Testis (tissue), 3 donors: ENCODE data around the gene TUBB2A. TPM values are rescaled to one million over a fixed set of nuclear protein-coding genes. Genes with fewer than 3 reads are reported as not detected.
"Not testable (repeated sequence)": the region's sequence is repeated elsewhere in the genome, so short reads cannot be mapped to it uniquely, and the experiment has no call there.

Experiments used
- DNase-seq: peaks from one replicate; pipeline ENCODE4 v3.0.0-alpha.2; 2019
- H3K27ac ChIP-seq, 2 donors: fragments of 200-600 bp; sonication (generic); one replicate each; pipeline ENCODE4 v1.5.1; 2019
- H3K27me3 ChIP-seq: fragments of 200-600 bp; sonication (generic); one replicate; pipeline ENCODE4 v1.5.1; 2019
- H3K36me3 ChIP-seq: fragments of 200-600 bp; sonication (generic); one replicate; pipeline ENCODE4 v1.5.1; 2017; ENCODE audit warnings: low read depth; ENCODE audit errors: missing control alignments
- H3K4me1 ChIP-seq: fragments of 200-600 bp; sonication (generic); one replicate; pipeline ENCODE4 v1.5.1; 2019
- H3K4me3 ChIP-seq, 2 donors: fragments of 200-600 bp; sonication (generic); one replicate each; pipeline ENCODE4 v1.5.1; 2017 to 2019
- H3K9me3 ChIP-seq: fragments of 200-600 bp; sonication (generic); one replicate; pipeline ENCODE4 v1.5.1; 2017
- POLR2A ChIP-seq: fragments of 450-650 bp; IDR thresholded peaks from one replicate; pipeline ENCODE4 v1.6.1; 2017; ENCODE audit warnings: antibody characterized with exemption, mild to moderate bottlenecking, moderate library complexity
- WGBS, 2 donors: methylation state at CpG; one replicate each; pipeline ENCODE4 v1.1.5; 2018; 5-methylcytosine and 5-hydroxymethylcytosine counted together
- intact Hi-C: fragments of 100-400 bp; cut with DNase I; formaldehyde crosslinking; loops from one replicate; pipeline ENCODE4 v1.15.1; 2023; ENCODE audit warnings: low total_unique reads
- polyA plus RNA-seq: library from polyadenylated mRNA; stranded (reverse); fragments of 350-450 nt; fragmentation: Illumina TruSeq; extraction: RNeasy Lipid Tissue Mini Kit (QIAGEN cat#74804); gene quantifications from one replicate; pipeline ENCODE4 v1.2.3, GENCODE V29; 2014; ENCODE audit warnings: low read depth, low replicate concordance; ENCODE audit not compliant: insufficient read depth
- total RNA-seq, 2 donors: library from RNA; depleted of rRNA; stranded (reverse); fragments of >200 nt; gene quantifications; one replicate each; pipeline ENCODE4 v1.2.3, GENCODE V29; 2016
- TF ChIP-seq, protein P1 (sequence below), 3 experiments: fragments of 450-650 bp in 2 of 3; fragments of 200-600 bp in 1 of 3; sonication (generic) in 1 of 3; IDR thresholded peaks; one replicate each; pipeline ENCODE4 v1.5.1; 2016 to 2019; ENCODE audit warnings: antibody characterized with exemption in 3 of 3, mild to moderate bottlenecking in 2 of 3, moderate library complexity in 1 of 3

The TUBB2A gene
- total and polyA plus RNA-seq, 3 donors from 2014 or later: 13.5 to 23.7 (median 17.7) TPM

DNA sequence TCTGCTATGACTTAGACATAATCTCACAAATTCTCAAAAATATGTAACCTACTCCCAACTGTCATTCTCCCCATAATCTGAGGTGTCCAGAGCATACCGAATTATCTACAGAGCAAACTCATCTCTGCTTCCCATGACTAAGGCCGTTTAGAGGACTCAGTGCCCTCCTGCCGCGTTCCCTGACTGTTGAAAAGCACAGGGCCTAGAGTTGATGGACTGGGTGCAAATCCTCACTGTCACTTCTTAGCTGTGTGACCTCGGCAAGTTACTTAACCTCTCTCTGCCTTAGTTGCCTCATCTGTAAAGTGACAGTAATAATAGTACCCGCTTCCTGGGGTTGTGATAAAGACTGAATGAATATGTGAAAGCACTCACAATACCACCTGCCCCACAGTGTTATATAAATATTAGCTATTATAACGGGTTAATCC is 4.7 kb upstream of the TUBB2A start:
- peak overlapping the region; percentile 27 to 84 for H3K27ac ChIP-seq
- H3K4me3 ChIP-seq: peak overlapping the region; percentile 61 to 65
- intact Hi-C loops: loop anchor here (10.0 kb wide), 1 partner anchor 93 kb away; the partner anchor contains the start of gene PSMG4
- no peak for TF ChIP-seq POLR2A
- TF ChIP-seq, protein P1, sequence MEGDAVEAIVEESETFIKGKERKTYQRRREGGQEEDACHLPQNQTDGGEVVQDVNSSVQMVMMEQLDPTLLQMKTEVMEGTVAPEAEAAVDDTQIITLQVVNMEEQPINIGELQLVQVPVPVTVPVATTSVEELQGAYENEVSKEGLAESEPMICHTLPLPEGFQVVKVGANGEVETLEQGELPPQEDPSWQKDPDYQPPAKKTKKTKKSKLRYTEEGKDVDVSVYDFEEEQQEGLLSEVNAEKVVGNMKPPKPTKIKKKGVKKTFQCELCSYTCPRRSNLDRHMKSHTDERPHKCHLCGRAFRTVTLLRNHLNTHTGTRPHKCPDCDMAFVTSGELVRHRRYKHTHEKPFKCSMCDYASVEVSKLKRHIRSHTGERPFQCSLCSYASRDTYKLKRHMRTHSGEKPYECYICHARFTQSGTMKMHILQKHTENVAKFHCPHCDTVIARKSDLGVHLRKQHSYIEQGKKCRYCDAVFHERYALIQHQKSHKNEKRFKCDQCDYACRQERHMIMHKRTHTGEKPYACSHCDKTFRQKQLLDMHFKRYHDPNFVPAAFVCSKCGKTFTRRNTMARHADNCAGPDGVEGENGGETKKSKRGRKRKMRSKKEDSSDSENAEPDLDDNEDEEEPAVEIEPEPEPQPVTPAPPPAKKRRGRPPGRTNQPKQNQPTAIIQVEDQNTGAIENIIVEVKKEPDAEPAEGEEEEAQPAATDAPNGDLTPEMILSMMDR (IDR thresholded peaks at IDR 0.05): no peak
- H3K36me3 ChIP-seq: no peaks in the 10 kb centered on the region
- WGBS, 2 donors: 44 to 48% methylated on average over 6 to 7 of the region's 7 CpGs
- no peaks in the 10 kb centered on the region for H3K4me1 ChIP-seq
- no peaks in the 10 kb centered on the region for H3K9me3 ChIP-seq
- no peaks in the 10 kb centered on the region for H3K27me3 ChIP-seq
- no peak for DNase-seq

DNA sequence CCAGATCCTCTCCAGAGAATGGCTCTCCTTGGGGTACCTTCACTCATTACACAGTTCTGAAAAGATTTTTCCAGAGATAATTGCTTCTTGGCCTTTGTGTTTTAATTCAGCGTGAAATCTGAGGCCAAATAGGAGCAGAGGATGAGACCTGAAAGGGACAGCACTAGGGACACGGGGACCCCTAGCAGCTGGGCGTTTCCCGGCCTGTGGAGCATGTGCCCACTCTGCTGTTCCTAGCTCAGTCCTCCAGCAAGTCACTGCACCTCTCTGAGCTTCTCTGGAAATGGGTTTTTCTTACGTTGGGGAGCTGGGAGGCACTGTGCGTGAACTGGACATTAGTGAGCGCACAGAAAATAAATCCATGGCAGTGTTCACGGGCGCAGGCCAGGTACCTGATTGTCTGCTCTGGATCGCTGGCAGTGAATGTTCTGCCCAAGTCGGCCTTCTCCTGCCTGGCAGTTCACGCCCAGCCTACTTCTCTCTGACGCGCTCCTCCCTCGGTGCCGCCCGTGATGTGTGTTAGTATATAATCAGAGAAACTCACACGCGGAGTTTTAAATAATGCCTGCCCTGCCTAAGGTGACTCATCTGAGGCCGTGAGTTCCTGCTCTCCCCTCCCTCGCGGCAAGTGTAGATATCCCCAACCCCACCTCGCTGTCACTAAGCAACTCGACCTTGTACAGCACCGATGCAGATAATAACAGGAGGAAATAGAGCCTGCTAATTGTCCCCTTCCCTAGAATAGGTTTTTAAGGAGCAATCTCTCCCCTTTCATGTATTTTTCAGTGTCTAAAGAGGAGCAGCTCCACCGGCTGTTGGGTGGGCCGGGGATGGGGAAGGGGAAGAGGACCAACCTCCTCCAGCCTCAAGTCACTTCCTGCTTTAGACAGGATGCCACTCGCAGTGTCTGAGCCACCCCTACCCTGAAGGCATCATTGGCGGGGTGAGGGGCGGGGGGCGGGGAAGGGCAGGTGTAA is 2.7 kb upstream of the TUBB2A start:
- H3K27me3 ChIP-seq: no peaks in the 10 kb centered on the region
- no peaks in the 10 kb centered on the region for H3K36me3 ChIP-seq
- 54 to 64% methylated on average over 20 to 31 of the region's 31 CpGs for WGBS, 2 donors
- H3K4me3 ChIP-seq: no peak overlapping the region
- peak; percentile 33 for DNase-seq
- H3K9me3 ChIP-seq: no peaks in the 10 kb centered on the region
- no peak overlapping the region for H3K27ac ChIP-seq
- H3K4me1 ChIP-seq: no peaks in the 10 kb centered on the region
- intact Hi-C loops: loop anchor here (10.0 kb wide), 1 partner anchor 95 kb away; the partner anchor contains the start of gene PSMG4
- TF ChIP-seq, protein P1 (IDR thresholded peaks at IDR 0.05): no peak
- TF ChIP-seq POLR2A: no peak

DNA sequence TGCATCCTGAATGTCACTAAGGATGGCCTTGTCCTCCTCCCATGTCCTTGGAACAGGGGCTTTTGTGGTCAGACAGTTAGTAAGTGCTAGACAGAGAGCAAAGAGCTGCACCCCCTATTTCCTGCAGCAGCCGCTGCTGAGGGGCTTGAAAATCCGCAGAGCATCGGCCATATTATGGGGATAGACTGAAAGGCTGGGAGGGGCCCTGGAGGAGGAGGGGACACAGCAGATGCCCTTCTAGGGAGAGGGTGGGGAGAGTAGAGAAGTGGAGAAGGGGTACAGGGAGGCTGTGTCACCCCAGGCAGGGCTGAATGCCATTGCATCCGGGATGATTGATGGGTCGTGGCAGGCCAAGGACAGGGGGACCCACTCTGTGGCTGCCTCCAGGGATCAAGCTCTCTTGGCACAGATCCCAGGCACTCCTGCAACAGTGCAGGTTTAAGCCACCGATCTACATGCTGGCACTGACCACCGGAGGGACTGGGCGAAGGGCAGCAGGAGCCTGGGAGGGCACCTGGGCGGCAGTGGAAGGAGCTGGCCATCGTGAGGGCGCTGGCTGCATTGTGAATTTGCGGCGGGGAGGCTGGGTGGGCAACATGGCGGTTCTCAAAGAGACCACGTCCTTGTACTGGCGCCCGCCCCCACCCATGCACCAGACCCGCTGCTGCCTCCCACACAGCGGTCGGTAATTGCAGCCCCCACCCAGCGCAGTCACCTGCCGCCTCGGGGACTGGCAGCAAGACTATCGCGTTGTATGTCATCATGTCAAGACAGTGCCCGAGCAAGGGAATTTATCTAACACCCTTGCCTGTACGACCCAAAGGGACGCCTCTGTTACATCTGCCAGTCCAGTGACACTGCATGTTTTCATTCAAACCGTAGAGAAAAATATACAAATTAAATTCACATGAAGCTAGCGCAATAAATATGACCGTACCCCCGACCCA is 887 bp downstream of the TUBB2A start:
- H3K36me3 ChIP-seq, H3K27me3 ChIP-seq, DNase-seq, H3K4me1 ChIP-seq, intact Hi-C loops, H3K9me3 ChIP-seq: not testable (repeated sequence)
- Histone ChIP-seq H3K27ac (peak overlapping the region in 1 of 2 donors; percentile 83), H3K4me3 (peak overlapping the region; percentile 63 to 81)
- WGBS, 2 donors: 9 to 11% methylated on average over 26 to 30 of the region's 32 CpGs

DNA sequence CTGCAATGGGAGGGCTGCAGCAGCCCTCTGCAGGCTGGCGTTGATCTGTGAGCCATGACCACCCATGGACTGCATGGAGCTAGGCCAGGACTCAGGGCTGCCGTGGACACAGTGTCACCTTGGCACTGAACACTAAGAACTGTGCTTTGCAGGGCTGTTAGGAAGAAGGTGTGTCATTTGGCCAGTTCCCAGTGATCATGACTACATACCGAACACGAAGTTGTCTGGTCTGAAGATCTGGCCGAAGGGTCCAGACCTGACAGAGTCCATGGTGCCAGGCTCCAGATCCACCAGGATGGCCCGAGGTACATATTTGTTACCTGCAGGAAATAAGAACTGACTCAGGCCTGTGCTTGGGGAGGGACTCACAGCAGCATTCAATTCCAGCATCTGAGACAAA is 1.9 kb downstream of the TUBB2A start:
- H3K36me3 ChIP-seq, intact Hi-C loops, DNase-seq, H3K4me1 ChIP-seq, H3K4me3 ChIP-seq, H3K27ac ChIP-seq, H3K27me3 ChIP-seq, H3K9me3 ChIP-seq: not testable (repeated sequence)
- 78 to 94% methylated on average over 5 to 6 of the region's 6 CpGs for WGBS, 2 donors

DNA sequence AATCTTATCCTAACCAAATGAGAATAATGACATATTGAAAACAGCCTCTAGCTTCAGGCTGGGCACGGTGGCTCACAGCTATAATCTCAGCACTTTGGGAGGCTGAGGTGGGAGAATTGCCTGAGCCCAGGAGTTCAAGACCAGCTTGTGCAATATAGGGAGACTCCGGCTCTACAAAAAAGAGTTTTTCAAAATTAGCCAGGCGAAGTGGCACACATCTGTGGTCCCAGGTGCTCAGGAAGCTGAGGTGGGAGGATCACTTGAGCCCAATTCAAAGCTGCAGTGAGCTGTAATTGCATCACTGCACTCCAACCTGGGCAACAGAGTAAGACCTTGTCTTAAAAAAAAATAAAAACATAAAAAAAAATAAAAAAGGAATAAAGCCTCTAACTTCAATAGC is 4.7 kb downstream of the TUBB2A start:
- Histone ChIP-seq H3K4me1 (no peaks in the 10 kb centered on the region), H3K27ac (no peak overlapping the region), H3K27me3 (no peaks in the 10 kb centered on the region), H3K4me3 (no peak overlapping the region), H3K36me3 (no peaks in the 10 kb centered on the region), H3K9me3 (no peaks in the 10 kb centered on the region)
- intact Hi-C loops: no loop called here
- no peak for DNase-seq
- TF ChIP-seq, protein P1 (IDR thresholded peaks at IDR 0.05): no peak
- TF ChIP-seq POLR2A: no peak
- WGBS, 2 donors: 89 to 94% methylated on average over 3 of the region's 3 CpGs
